Stimulated activated CD4-positive, alpha-beta T cell treated with anti-CD3 and anti-CD28 coated beads, Interleukin-12 subunit alpha, Interleukin-12 subunit beta, amount 100 ng/mL, for 24 hours (primary cell): ENCODE data around the gene ASB1.
A peak's percentile ranks its signal among the peaks of the same experiment; 100 is the strongest.
"Not testable (repeated sequence)": the region's sequence is repeated elsewhere in the genome, so short reads cannot be mapped to it uniquely, and the experiment has no call there.

Experiments used
- DNase-seq, 2 experiments: peaks; one replicate each; pipeline ENCODE4 v3.0.0-alpha.2; 2020; ENCODE audit warnings: low read depth in 2 of 2

ASB1 gene

GRCh38 chr2:238423561-238424312, 3.0 kb upstream of the ASB1 start:
- DNase-seq: no peak

GRCh38 chr2:238424313-238424700, 2.4 kb upstream of the ASB1 start:
- no peak for DNase-seq

GRCh38 chr2:238425505-238425978, 1.2 kb upstream of the ASB1 start:
- no peak for DNase-seq

GRCh38 chr2:238425979-238426567, 654 bp upstream of the ASB1 start:
- no peak for DNase-seq

GRCh38 chr2:238427435-238428162, 872 bp downstream of the ASB1 start:
- peak in 1 of 2 experiments; percentile 6 for DNase-seq

GRCh38 chr2:238428866-238429265, 2.1 kb downstream of the ASB1 start:
- no peak for DNase-seq

GRCh38 chr2:238430781-238431180, 4.1 kb downstream of the ASB1 start:
- DNase-seq: no peak

GRCh38 chr2:238431456-238431855, 4.7 kb downstream of the ASB1 start:
- no peak for DNase-seq

- no peak for DNase-seq
These were observed 6.7 kb downstream of the ASB1 start for GRCh38 chr2:238433300-238433915.

GRCh38 chr2:238433941-238434845, 7.5 kb downstream of the ASB1 start:
- no peak for DNase-seq

- no peak for DNase-seq
These were observed 8.4 kb downstream of the ASB1 start for GRCh38 chr2:238434846-238435751.

- no peak for DNase-seq
These were observed 9.0 kb downstream of the ASB1 start for GRCh38 chr2:238435752-238436096.

- DNase-seq: peak; percentile 42 to 54
These were observed 12.4 kb downstream of the ASB1 start for GRCh38 chr2:238438856-238439849.

GRCh38 chr2:238439917-238440316, 13.2 kb downstream of the ASB1 start:
- no peak for DNase-seq

- no peak for DNase-seq
These were observed 13.6 kb downstream of the ASB1 start for GRCh38 chr2:238440331-238440730.

- no peak for DNase-seq
These were observed 14.0 kb downstream of the ASB1 start for GRCh38 chr2:238440767-238441166.

GRCh38 chr2:238441262-238442114, 14.8 kb downstream of the ASB1 start:
- no peak for DNase-seq

- not testable (repeated sequence) for DNase-seq
These were observed 15.5 kb downstream of the ASB1 start for GRCh38 chr2:238442257-238442656.
